Measurements from ENCODE around the gene STIP1. TPM values are rescaled to one million over a fixed set of nuclear protein-coding genes. Genes with fewer than 3 reads are reported as not detected.

STIP1 gene
- total RNA-seq, 1 donor from 2014 or later: 127 TPM

GRCh38 chr11:64183890-64184289 is 2.1 kb upstream of the STIP1 start:
- no peaks in the 10 kb centered on the region for H3K27me3 Mint-ChIP-seq (ENCODE audit: low read depth)
- H3K4me1 Mint-ChIP-seq: peaks cover 30% of the 10 kb centered on the region
- TF ChIP-seq CTCF (IDR thresholded peaks at IDR 0.05; ENCODE audit: unreplicated experiment): no peak
- H3K27ac Mint-ChIP-seq: peak overlapping the region; percentile 59
- H3K4me3 Mint-ChIP-seq: peak overlapping the region; percentile 50
- no peaks in the 10 kb centered on the region for H3K36me3 Mint-ChIP-seq
- no peaks in the 10 kb centered on the region for H3K9me3 Mint-ChIP-seq
- no peak for DNase-seq (ENCODE audit: low spot score in 2 of 2, unreplicated experiment in 2 of 2)

GRCh38 chr11:64185175-64185692 is 737 bp upstream of the STIP1 start:
- peak in 1 of 2 experiments; percentile 53 for DNase-seq (ENCODE audit: low spot score in 2 of 2, unreplicated experiment in 2 of 2)
- TF ChIP-seq CTCF (IDR thresholded peaks at IDR 0.05; ENCODE audit: unreplicated experiment): no peak
- no peaks in the 10 kb centered on the region for H3K27me3 Mint-ChIP-seq (ENCODE audit: low read depth)
- H3K4me1 Mint-ChIP-seq: peaks cover 30% of the 10 kb centered on the region
- no peaks in the 10 kb centered on the region for H3K9me3 Mint-ChIP-seq
- peak overlapping the region; percentile 99 for H3K27ac Mint-ChIP-seq
- peak overlapping the region; percentile 96 for H3K4me3 Mint-ChIP-seq
- H3K36me3 Mint-ChIP-seq: peaks cover 3% of the 10 kb centered on the region

GRCh38 chr11:64186492-64187165 is 658 bp downstream of the STIP1 start:
- Mint-ChIP-seq H3K4me1 (peaks cover 17% of the 10 kb centered on the region), H3K4me3 (no peak overlapping the region), H3K27ac (no peak overlapping the region), H3K9me3 (no peaks in the 10 kb centered on the region), H3K27me3 (ENCODE audit: low read depth) (no peaks in the 10 kb centered on the region), H3K36me3 (peaks cover 3% of the 10 kb centered on the region)
- no peak for DNase-seq (ENCODE audit: low spot score in 2 of 2, unreplicated experiment in 2 of 2)
- no peak for TF ChIP-seq CTCF (IDR thresholded peaks at IDR 0.05; ENCODE audit: unreplicated experiment)

GRCh38 chr11:64192434-64192833 is 6.5 kb downstream of the STIP1 start:
- Mint-ChIP-seq H3K36me3 (peaks cover 26% of the 10 kb centered on the region), H3K4me1 (no peaks in the 10 kb centered on the region), H3K4me3 (no peak overlapping the region), H3K27ac (no peak overlapping the region), H3K9me3 (no peaks in the 10 kb centered on the region), H3K27me3 (ENCODE audit: low read depth) (no peaks in the 10 kb centered on the region)
- no peak for TF ChIP-seq CTCF (IDR thresholded peaks at IDR 0.05; ENCODE audit: unreplicated experiment)
- no peak for DNase-seq (ENCODE audit: low spot score in 2 of 2, unreplicated experiment in 2 of 2)

GRCh38 chr11:64196626-64197025 is 10.7 kb downstream of the STIP1 start:
- H3K27me3 Mint-ChIP-seq (ENCODE audit: low read depth): no peaks in the 10 kb centered on the region
- no peak for DNase-seq (ENCODE audit: low spot score in 2 of 2, unreplicated experiment in 2 of 2)
- H3K27ac Mint-ChIP-seq: no peak overlapping the region
- no peaks in the 10 kb centered on the region for H3K4me1 Mint-ChIP-seq
- TF ChIP-seq CTCF (IDR thresholded peaks at IDR 0.05; ENCODE audit: unreplicated experiment): no peak
- H3K4me3 Mint-ChIP-seq: no peak overlapping the region
- H3K9me3 Mint-ChIP-seq: no peaks in the 10 kb centered on the region
- H3K36me3 Mint-ChIP-seq: peaks cover 35% of the 10 kb centered on the region
